ENCODE data around the gene RETREG1. TPM values are rescaled to one million over a fixed set of nuclear protein-coding genes. Genes with fewer than 3 reads are reported as not detected.

The RETREG1 gene
- total RNA-seq, 1 experiment from 2014 or later, result 3.4 TPM

- no peaks in the 10 kb centered on the region for H3K9me3 ChIP-seq (ENCODE audit: control insufficient read depth, low read depth, low read length)
- no peak overlapping the region for H4K91ac ChIP-seq (ENCODE audit: insufficient read length, low read depth, low read length)
- Mint-ChIP-seq H3K27me3 (ENCODE audit: low read depth) (peaks cover 36% of the 10 kb centered on the region), H3K9me3 (peaks cover 0 to 2% of the 10 kb centered on the region in 2 experiments; a peak in 1 of 5 replicates), H3K4me3 (no peak overlapping the region), H3K27ac (no peak overlapping the region), H3K36me3 (ENCODE audit: insufficient read depth in 1 of 3, low read depth in 3 of 3) (peaks cover 0 to 4% (median 0%) of the 10 kb centered on the region in 3 experiments; a peak in 1 of 7 replicates), H3K4me1 (peaks cover 7 to 13% of the 10 kb centered on the region in 2 experiments)
- no peak overlapping the region for H3K23ac ChIP-seq (ENCODE audit: insufficient read length, low read depth, low read length)
- peaks cover 12% of the 10 kb centered on the region; the same call in 1 of the 2 replicates for H3K4me1 ChIP-seq (ENCODE audit: insufficient read depth, low read length)
- TF ChIP-seq, protein P1, sequence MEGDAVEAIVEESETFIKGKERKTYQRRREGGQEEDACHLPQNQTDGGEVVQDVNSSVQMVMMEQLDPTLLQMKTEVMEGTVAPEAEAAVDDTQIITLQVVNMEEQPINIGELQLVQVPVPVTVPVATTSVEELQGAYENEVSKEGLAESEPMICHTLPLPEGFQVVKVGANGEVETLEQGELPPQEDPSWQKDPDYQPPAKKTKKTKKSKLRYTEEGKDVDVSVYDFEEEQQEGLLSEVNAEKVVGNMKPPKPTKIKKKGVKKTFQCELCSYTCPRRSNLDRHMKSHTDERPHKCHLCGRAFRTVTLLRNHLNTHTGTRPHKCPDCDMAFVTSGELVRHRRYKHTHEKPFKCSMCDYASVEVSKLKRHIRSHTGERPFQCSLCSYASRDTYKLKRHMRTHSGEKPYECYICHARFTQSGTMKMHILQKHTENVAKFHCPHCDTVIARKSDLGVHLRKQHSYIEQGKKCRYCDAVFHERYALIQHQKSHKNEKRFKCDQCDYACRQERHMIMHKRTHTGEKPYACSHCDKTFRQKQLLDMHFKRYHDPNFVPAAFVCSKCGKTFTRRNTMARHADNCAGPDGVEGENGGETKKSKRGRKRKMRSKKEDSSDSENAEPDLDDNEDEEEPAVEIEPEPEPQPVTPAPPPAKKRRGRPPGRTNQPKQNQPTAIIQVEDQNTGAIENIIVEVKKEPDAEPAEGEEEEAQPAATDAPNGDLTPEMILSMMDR (conservative IDR thresholded peaks at IDR 0.05), result no peak
- no peaks in the 10 kb centered on the region for H4K20me1 ChIP-seq (ENCODE audit: control insufficient read depth, insufficient read depth, insufficient read length)
- H2BK20ac ChIP-seq (ENCODE audit: low read depth, low read length, poor library complexity, severe bottlenecking), result no peak overlapping the region
- no peak overlapping the region for H3K18ac ChIP-seq (ENCODE audit: insufficient read length, low read depth, low read length)
- H2BK120ac ChIP-seq (ENCODE audit: low read depth, low read length, poor library complexity, severe bottlenecking), result no peak overlapping the region
- no peak overlapping the region for H3K27ac ChIP-seq (ENCODE audit: insufficient read length, low read depth, low read length)
- H3T11ph ChIP-seq (ENCODE audit: low read length), result no peak overlapping the region
- H3K14ac ChIP-seq (ENCODE audit: insufficient read depth, low read length), result no peak overlapping the region
- peaks cover 9% of the 10 kb centered on the region; the same call in 1 of the 2 replicates for H3K27me3 ChIP-seq (ENCODE audit: insufficient read depth, low read length)
- H3K23me2 ChIP-seq (ENCODE audit: insufficient read length, low read depth, low read length, poor library complexity, severe bottlenecking), result peaks cover 13% of the 10 kb centered on the region
- no CpG with 5 or more reads among the region's 27 CpGs for WGBS (ENCODE audit: extremely low coverage, insufficient read length, low lambda C conversion rate)
- no peak overlapping the region for H4K5ac ChIP-seq (ENCODE audit: insufficient read length, low read depth, low read length)
- no peak overlapping the region for H2AK5ac ChIP-seq (ENCODE audit: insufficient read length, low read length)
- no peak overlapping the region for H4K8ac ChIP-seq (replicated peaks; ENCODE audit: insufficient read length, low read depth, low read length)
- H3K56ac ChIP-seq (ENCODE audit: insufficient read length, low read depth, low read length), result no peak overlapping the region
- no peak overlapping the region for H3K9ac ChIP-seq (ENCODE audit: extremely low read depth, insufficient read length, low read length)
- peak overlapping the region; percentile 90 for H3K4me2 ChIP-seq (ENCODE audit: insufficient read depth, insufficient read length, low read length)
- H2BK5ac ChIP-seq (ENCODE audit: insufficient read length, low read length), result no peak overlapping the region
- no peak overlapping the region for H2AFZ ChIP-seq (ENCODE audit: low read length)
- no peaks in the 10 kb centered on the region for H3K79me1 ChIP-seq (ENCODE audit: insufficient read depth, low read depth, low read length, poor library complexity, severe bottlenecking)
- DNase-seq, result peak; percentile 56
- H3K79me2 ChIP-seq (ENCODE audit: insufficient read depth, low read length), result no peaks in the 10 kb centered on the region
- H2BK15ac ChIP-seq (ENCODE audit: low read depth, low read length), result no peak overlapping the region
- H3K4ac ChIP-seq (ENCODE audit: low read depth, low read length), result no peak overlapping the region
- H2BK12ac ChIP-seq (ENCODE audit: insufficient read length, low read depth, low read length), result no peak overlapping the region
Measured at GRCh38 chr5:16617274-16617968, 624 bp upstream of the RETREG1 start.
